BLaER1 (cell line): ENCODE data around the gene PARD3.
A peak's percentile ranks its signal among the peaks of the same experiment; 100 is the strongest.
"Not testable (repeated sequence)": the region's sequence is repeated elsewhere in the genome, so short reads cannot be mapped to it uniquely, and the experiment has no call there.

Source experiments
- H3K27ac ChIP-seq: shearing (Covaris generic); formaldehyde crosslinking; 2 replicates; pipeline ENCODE4 v1.8.1; 2022
- H3K27me3 ChIP-seq: shearing (Covaris generic); formaldehyde crosslinking; 2 replicates; pipeline ENCODE4 v1.8.1; 2022
- H3K36me3 ChIP-seq: shearing (Covaris generic); formaldehyde crosslinking; 2 replicates; pipeline ENCODE4 v1.8.1; 2022
- H3K4me1 ChIP-seq: shearing (Covaris generic); formaldehyde crosslinking; 2 replicates; pipeline ENCODE4 v1.8.1; 2022
- H3K4me2 ChIP-seq: shearing (Covaris generic); formaldehyde crosslinking; 2 replicates; pipeline ENCODE4 v1.8.1; 2022
- H3K4me3 ChIP-seq: shearing (Covaris generic); formaldehyde crosslinking; 2 replicates; pipeline ENCODE4 v1.8.1; 2022
- H3K9ac ChIP-seq: shearing (Covaris generic); formaldehyde crosslinking; 2 replicates; pipeline ENCODE4 v1.8.1; 2022
- H3K9me3 ChIP-seq: shearing (Covaris generic); formaldehyde crosslinking; 2 replicates; pipeline ENCODE4 v1.8.1; 2022
- H4K20me1 ChIP-seq: shearing (Covaris generic); formaldehyde crosslinking; 2 replicates; pipeline ENCODE4 v1.8.1; 2022
- Cebpa-rat ChIP-seq: shearing (Covaris generic); IDR thresholded peaks from 2 replicates; pipeline ENCODE4 v1.8.1; 2022

Gene PARD3

GRCh38 chr10:34702093-34702937, 112.8 kb downstream of the PARD3 start:
- H3K4me1 ChIP-seq, result peaks cover 37% of the 10 kb centered on the region
- no peaks in the 10 kb centered on the region for H3K9me3 ChIP-seq
- H3K4me2 ChIP-seq, result no peak overlapping the region
- H3K27ac ChIP-seq, result no peak overlapping the region
- TF ChIP-seq Cebpa-rat, result no peak
- H3K4me3 ChIP-seq, result no peak overlapping the region
- H3K27me3 ChIP-seq, result no peaks in the 10 kb centered on the region
- H3K36me3 ChIP-seq, result no peaks in the 10 kb centered on the region
- peaks cover 100% of the 10 kb centered on the region for H4K20me1 ChIP-seq
- H3K9ac ChIP-seq, result no peak overlapping the region

GRCh38 chr10:34701194-34701593, 113.9 kb downstream of the PARD3 start:
- no peaks in the 10 kb centered on the region for H3K27me3 ChIP-seq
- peaks cover 100% of the 10 kb centered on the region for H4K20me1 ChIP-seq
- peaks cover 46% of the 10 kb centered on the region for H3K4me1 ChIP-seq
- H3K4me2 ChIP-seq, result peak overlapping the region; percentile 57
- H3K9ac ChIP-seq, result no peak overlapping the region
- TF ChIP-seq Cebpa-rat, result no peak
- no peaks in the 10 kb centered on the region for H3K9me3 ChIP-seq
- no peak overlapping the region for H3K27ac ChIP-seq
- peaks cover under 1% of the 10 kb centered on the region; the same call in 1 of the 2 replicates for H3K36me3 ChIP-seq
- no peak overlapping the region for H3K4me3 ChIP-seq

DNA sequence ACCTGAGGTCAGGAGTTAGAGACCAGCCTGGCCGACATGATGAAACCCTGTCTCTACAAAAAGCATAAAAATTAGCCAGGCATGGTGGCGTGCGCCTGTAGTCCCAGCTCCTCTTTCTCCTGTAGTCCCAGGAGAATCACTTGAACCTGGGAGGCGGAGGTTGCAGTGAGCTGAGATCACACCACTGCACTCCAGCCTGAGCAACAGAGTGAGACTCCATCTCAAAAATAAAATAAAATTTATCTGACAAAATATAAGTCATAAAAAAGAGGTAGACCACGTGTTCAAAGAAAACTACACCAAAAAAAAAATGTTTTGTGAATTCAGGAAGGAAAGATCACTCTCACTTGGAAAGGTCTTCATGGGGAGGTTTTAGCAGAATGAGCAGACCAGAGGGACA, 114.3 kb downstream of the PARD3 start:
- H4K20me1 ChIP-seq, result peaks cover 100% of the 10 kb centered on the region
- H3K4me1 ChIP-seq, result peaks cover 44% of the 10 kb centered on the region
- H3K27me3 ChIP-seq, H3K36me3 ChIP-seq, H3K9me3 ChIP-seq, H3K4me3 ChIP-seq, H3K9ac ChIP-seq, H3K27ac ChIP-seq: not testable (repeated sequence)
- peak overlapping the region; percentile 57 for H3K4me2 ChIP-seq

DNA sequence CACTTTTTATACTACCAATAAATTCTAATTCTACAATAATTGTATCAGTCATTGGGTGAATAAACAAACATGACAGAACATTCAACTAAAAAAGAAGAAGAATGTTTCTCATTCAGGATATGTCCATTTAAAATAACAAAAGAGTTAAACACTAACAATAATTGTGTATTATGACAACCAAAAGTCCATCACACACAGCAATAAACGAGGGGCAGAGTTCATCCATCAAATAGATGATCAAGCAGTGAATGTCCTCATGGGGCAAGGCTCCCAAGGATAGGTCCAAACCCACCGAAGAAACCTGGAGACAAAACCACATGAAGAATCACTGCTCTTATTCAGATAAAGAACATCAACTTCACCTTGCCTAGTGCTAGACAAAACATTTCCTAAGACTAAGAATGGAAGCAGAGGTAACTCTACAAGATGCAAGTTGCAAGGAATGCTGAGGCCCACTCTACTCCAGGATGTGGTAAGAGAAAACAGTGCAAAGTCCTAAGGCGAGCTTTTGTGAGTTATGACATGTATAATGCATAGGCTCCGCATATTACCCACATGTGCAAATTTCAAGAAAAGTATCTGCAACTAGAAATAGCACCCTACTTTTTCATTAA, 115.1 kb downstream of the PARD3 start:
- TF ChIP-seq Cebpa-rat, result no peak
- peaks cover 12% of the 10 kb centered on the region for H3K36me3 ChIP-seq
- H3K4me3 ChIP-seq, result no peak overlapping the region
- no peaks in the 10 kb centered on the region for H3K27me3 ChIP-seq
- H3K27ac ChIP-seq, result no peak overlapping the region
- H3K4me2 ChIP-seq, result 0 out of 2 replicates have a peak overlapping the region, but pooled peaks have one; percentile 57
- H3K9ac ChIP-seq, result no peak overlapping the region
- H4K20me1 ChIP-seq, result peaks cover 96% of the 10 kb centered on the region
- H3K4me1 ChIP-seq, result peaks cover 45% of the 10 kb centered on the region
- H3K9me3 ChIP-seq, result no peaks in the 10 kb centered on the region

GRCh38 chr10:34698979-34699378, 116.1 kb downstream of the PARD3 start:
- Histone ChIP-seq H3K4me3 (no peak overlapping the region), H3K4me2 (no peak overlapping the region), H3K4me1 (peaks cover 45% of the 10 kb centered on the region), H3K27ac (no peak overlapping the region), H3K36me3 (peaks cover 18% of the 10 kb centered on the region), H3K9ac (no peak overlapping the region), H4K20me1 (peaks cover 86% of the 10 kb centered on the region), H3K9me3 (no peaks in the 10 kb centered on the region), H3K27me3 (no peaks in the 10 kb centered on the region)
- TF ChIP-seq Cebpa-rat, result no peak

- H4K20me1 ChIP-seq, result peaks cover 79% of the 10 kb centered on the region
- H3K9me3 ChIP-seq, result no peaks in the 10 kb centered on the region
- no peak for TF ChIP-seq Cebpa-rat
- no peaks in the 10 kb centered on the region for H3K27me3 ChIP-seq
- no peak overlapping the region for H3K27ac ChIP-seq
- H3K9ac ChIP-seq, result no peak overlapping the region
- H3K4me3 ChIP-seq, result no peak overlapping the region
- H3K4me1 ChIP-seq, result peaks cover 45% of the 10 kb centered on the region
- H3K4me2 ChIP-seq, result no peak overlapping the region
- peaks cover 24% of the 10 kb centered on the region for H3K36me3 ChIP-seq
Observed at GRCh38 chr10:34698248-34698831, 116.8 kb downstream of the PARD3 start.

DNA sequence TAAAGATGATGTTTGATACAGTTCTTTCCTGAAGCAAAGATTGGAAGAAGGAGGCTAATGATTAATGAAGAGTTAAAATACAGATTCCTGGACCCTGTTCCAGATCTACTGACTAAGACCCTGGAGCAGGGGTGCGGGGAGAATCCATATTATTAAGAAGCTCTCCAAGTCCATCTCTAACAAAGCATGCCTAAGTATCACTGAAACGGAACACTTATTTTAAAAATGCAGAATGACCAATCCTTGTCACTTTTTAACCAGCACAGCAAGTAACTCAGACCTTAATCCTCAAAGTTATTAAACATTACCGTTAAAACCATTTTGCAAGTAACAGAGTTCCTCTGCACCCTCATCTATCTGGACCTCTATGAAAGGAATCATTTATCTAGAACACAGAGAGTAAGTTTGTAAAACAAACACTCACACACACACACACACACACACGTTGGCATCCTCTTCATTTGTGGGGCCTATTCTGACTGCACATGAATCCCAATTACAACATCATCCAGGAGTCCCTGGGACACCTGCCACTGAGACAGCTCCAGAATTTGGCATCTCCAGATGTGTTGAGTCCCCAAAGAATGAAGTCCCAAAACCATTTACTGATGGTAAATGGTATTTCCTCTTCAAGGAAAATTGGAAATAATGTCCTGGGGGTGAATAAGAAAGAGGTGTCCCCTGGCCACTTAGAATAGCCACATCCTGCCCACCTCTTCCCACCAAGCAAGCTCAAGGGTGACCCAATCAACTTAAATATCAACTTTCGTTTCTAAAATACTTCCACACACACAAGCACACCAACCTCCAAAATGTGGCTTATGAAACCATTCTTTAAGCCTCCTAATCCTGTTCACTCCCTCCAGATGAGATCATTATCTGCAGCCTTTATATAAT, 117.5 kb downstream of the PARD3 start:
- Histone ChIP-seq H3K27ac (no peak overlapping the region), H3K27me3 (no peaks in the 10 kb centered on the region), H3K9me3 (0 out of 2 replicates have a peak, but pooled peaks cover 1% of the 10 kb centered on the region), H3K4me1 (peaks cover 45% of the 10 kb centered on the region), H3K36me3 (peaks cover 32% of the 10 kb centered on the region), H3K4me3 (no peak overlapping the region), H4K20me1 (peaks cover 72% of the 10 kb centered on the region), H3K4me2 (no peak overlapping the region), H3K9ac (no peak overlapping the region)
- no peak for TF ChIP-seq Cebpa-rat

GRCh38 chr10:34696423-34696822, 118.7 kb downstream of the PARD3 start:
- Histone ChIP-seq H3K36me3 (peaks cover 41% of the 10 kb centered on the region), H3K4me1 (peaks cover 41% of the 10 kb centered on the region), H4K20me1 (peaks cover 60% of the 10 kb centered on the region), H3K9me3 (peaks cover 10% of the 10 kb centered on the region; the same call in 1 of the 2 replicates), H3K27ac (no peak overlapping the region), H3K4me2 (peak overlapping the region; percentile 21; the same call in 1 of the 2 replicates), H3K27me3 (no peaks in the 10 kb centered on the region), H3K4me3 (no peak overlapping the region), H3K9ac (no peak overlapping the region)
- no peak for TF ChIP-seq Cebpa-rat

DNA sequence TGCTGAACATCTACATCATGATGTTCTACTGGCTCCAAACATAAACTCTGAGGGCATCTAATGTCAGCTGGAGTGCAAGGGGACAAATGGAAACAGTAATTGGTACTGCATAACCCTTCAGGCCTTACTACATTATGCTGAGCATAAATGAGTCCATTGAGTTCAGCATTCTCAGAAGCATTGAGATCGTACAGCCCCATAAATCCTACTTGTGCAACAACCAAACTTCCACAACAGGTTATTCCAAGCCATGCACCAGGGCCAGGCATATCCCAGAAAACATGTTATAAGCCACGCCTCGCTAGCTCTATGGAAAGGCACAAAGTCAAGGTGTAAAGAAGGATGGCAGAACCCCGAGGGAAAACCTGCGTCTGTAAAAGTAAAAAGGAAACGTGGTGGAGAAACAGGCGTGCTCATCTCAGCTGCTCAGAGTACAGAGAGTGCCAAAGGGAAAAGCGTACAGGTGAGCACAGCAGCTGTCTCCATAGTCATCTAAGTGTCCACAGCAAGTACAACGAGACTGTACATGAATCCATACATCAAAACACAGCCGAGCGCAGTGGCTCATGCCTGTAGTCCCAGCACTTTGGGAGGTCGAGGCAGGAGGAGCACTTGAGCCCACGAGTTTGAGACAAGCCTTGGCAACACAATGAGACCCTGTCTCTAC, 124.6 kb downstream of the PARD3 start:
- Histone ChIP-seq H3K9ac (no peak overlapping the region), H3K4me1 (peaks cover 2% of the 10 kb centered on the region; the same call in 1 of the 2 replicates), H3K9me3 (peaks cover 10% of the 10 kb centered on the region; the same call in 1 of the 2 replicates), H3K4me2 (no peak overlapping the region), H3K27me3 (no peaks in the 10 kb centered on the region), H3K4me3 (no peak overlapping the region), H4K20me1 (peaks cover 47% of the 10 kb centered on the region), H3K27ac (no peak overlapping the region), H3K36me3 (peaks cover 34% of the 10 kb centered on the region)
- no peak for TF ChIP-seq Cebpa-rat
